Activated CD8-positive, alpha-beta memory T cell treated with anti-CD3 and anti-CD28 coated beads, Interleukin-2, amount 50 U/mL, for 1 hour (primary cell): ENCODE results near the gene SDCCAG8.

Experiments
- DNase-seq: peaks from one replicate; pipeline ENCODE4 v3.0.0-alpha.2; 2020; ENCODE audit errors: extremely low read depth

The SDCCAG8 gene

GRCh38 chr1:243499711-243500110 lies 243.9 kb downstream of the SDCCAG8 start:
- no peak for DNase-seq

- no peak for DNase-seq
Observed at GRCh38 chr1:243500512-243500911, 244.7 kb downstream of the SDCCAG8 start.

- no peak for DNase-seq
Observed at GRCh38 chr1:243501002-243501401, 245.2 kb downstream of the SDCCAG8 start.

- no peak for DNase-seq
Observed at GRCh38 chr1:243503155-243503554, 247.3 kb downstream of the SDCCAG8 start.

GRCh38 chr1:243505986-243506689 lies 250.3 kb downstream of the SDCCAG8 start:
- DNase-seq = no peak

GRCh38 chr1:243507001-243507671 lies 251.3 kb downstream of the SDCCAG8 start:
- no peak for DNase-seq

- no peak for DNase-seq
Observed at GRCh38 chr1:243507672-243508302, 251.9 kb downstream of the SDCCAG8 start.

- no peak for DNase-seq
Observed at GRCh38 chr1:243508303-243508713, 252.5 kb downstream of the SDCCAG8 start.

- no peak for DNase-seq
Observed at GRCh38 chr1:243508943-243509342, 253.1 kb downstream of the SDCCAG8 start.

GRCh38 chr1:243510928-243511327 lies 255.1 kb downstream of the SDCCAG8 start:
- DNase-seq = no peak

- DNase-seq = no peak
Observed at GRCh38 chr1:243513726-243514491, 258.1 kb downstream of the SDCCAG8 start.

- DNase-seq = no peak
Observed at GRCh38 chr1:243514927-243515326, 259.1 kb downstream of the SDCCAG8 start.

GRCh38 chr1:243520831-243521230 lies 265.0 kb downstream of the SDCCAG8 start:
- DNase-seq = no peak

GRCh38 chr1:243523766-243524165 lies 267.9 kb downstream of the SDCCAG8 start:
- no peak for DNase-seq

- no peak for DNase-seq
Observed at GRCh38 chr1:243525085-243525487, 269.2 kb downstream of the SDCCAG8 start.

- DNase-seq = no peak
Observed at GRCh38 chr1:243526180-243526579, 270.3 kb downstream of the SDCCAG8 start.

- no peak for DNase-seq
Observed at GRCh38 chr1:243528459-243529121, 272.7 kb downstream of the SDCCAG8 start.

- DNase-seq = no peak
Observed at GRCh38 chr1:243529512-243529911, 273.7 kb downstream of the SDCCAG8 start.

- DNase-seq = no peak
Observed at GRCh38 chr1:243535014-243535413, 279.2 kb downstream of the SDCCAG8 start.

- no peak for DNase-seq
Observed at GRCh38 chr1:243539636-243540035, 283.8 kb downstream of the SDCCAG8 start.

GRCh38 chr1:243542739-243543415 lies 287.0 kb downstream of the SDCCAG8 start:
- DNase-seq = no peak
